Measurements from ENCODE around the gene NRXN2. TPM values are rescaled to one million over a fixed set of nuclear protein-coding genes. Genes with fewer than 3 reads are reported as not detected.

Gene NRXN2
- total RNA-seq, 1 donor from 2014 or later = 2.2 TPM

- Histone ChIP-seq H3K27ac (no peak overlapping the region), H3K27me3 (no peaks in the 10 kb centered on the region), H3K36me3 (no peaks in the 10 kb centered on the region), H3K79me2 (ENCODE audit: low read depth) (no peaks in the 10 kb centered on the region), H3K9ac (no peak overlapping the region), H3K4me1 (peaks cover 10% of the 10 kb centered on the region), H3K9me3 (ENCODE audit: low read depth) (no peaks in the 10 kb centered on the region), H2AFZ (replicated peaks) (no peak overlapping the region), H4K20me1 (ENCODE audit: low read depth) (peaks cover 1% of the 10 kb centered on the region), H3K4me3 (no peak overlapping the region), H3F3A (ENCODE audit: low read depth) (peaks cover 9% of the 10 kb centered on the region), H3K4me2 (no peak overlapping the region)
- peaks cover 23% of the 10 kb centered on the region for H3K4me1 Mint-ChIP-seq
- no peak for DNase-seq (ENCODE audit: low spot score)
- TF ChIP-seq CTCF (IDR thresholded peaks at IDR 0.05) = no peak
- no peak for TF ChIP-seq EZH2 (IDR thresholded peaks at IDR 0.05)
- no peak for TF ChIP-seq EZH2phosphoT487 (IDR thresholded peaks at IDR 0.05)
- no peaks in the 10 kb centered on the region for H3K36me3 Mint-ChIP-seq
- H3K27ac Mint-ChIP-seq = no peak overlapping the region
- peaks cover 15% of the 10 kb centered on the region for H3K27me3 Mint-ChIP-seq (ENCODE audit: insufficient read depth, low read depth)
- no peak overlapping the region for H3K4me3 Mint-ChIP-seq
- H3K9me3 Mint-ChIP-seq = no peaks in the 10 kb centered on the region
Observed at GRCh38 chr11:64754919-64755662, 32.1 kb upstream of the NRXN2 start.

- Histone ChIP-seq H4K20me1 (ENCODE audit: low read depth) (no peaks in the 10 kb centered on the region), H3K4me1 (peaks cover 3% of the 10 kb centered on the region), H3K9ac (no peak overlapping the region), H3F3A (ENCODE audit: low read depth) (peaks cover under 1% of the 10 kb centered on the region), H3K27me3 (no peaks in the 10 kb centered on the region), H3K4me2 (no peak overlapping the region), H2AFZ (replicated peaks) (no peak overlapping the region), H3K4me3 (no peak overlapping the region), H3K36me3 (no peaks in the 10 kb centered on the region), H3K27ac (no peak overlapping the region), H3K79me2 (ENCODE audit: low read depth) (no peaks in the 10 kb centered on the region), H3K9me3 (ENCODE audit: low read depth) (no peaks in the 10 kb centered on the region)
- H3K4me3 Mint-ChIP-seq = no peak overlapping the region
- peaks cover 15% of the 10 kb centered on the region for H3K4me1 Mint-ChIP-seq
- H3K27ac Mint-ChIP-seq = no peak overlapping the region
- no peak for DNase-seq (ENCODE audit: low spot score)
- peaks cover 9% of the 10 kb centered on the region for H3K27me3 Mint-ChIP-seq (ENCODE audit: insufficient read depth, low read depth)
- no peaks in the 10 kb centered on the region for H3K36me3 Mint-ChIP-seq
- no peak for TF ChIP-seq EZH2 (IDR thresholded peaks at IDR 0.05)
- TF ChIP-seq EZH2phosphoT487 (IDR thresholded peaks at IDR 0.05) = no peak
- no peak for TF ChIP-seq CTCF (IDR thresholded peaks at IDR 0.05)
- H3K9me3 Mint-ChIP-seq = no peaks in the 10 kb centered on the region
Observed at GRCh38 chr11:64754124-64754918, 31.3 kb upstream of the NRXN2 start.

GRCh38 chr11:64753380-64754123, 30.6 kb upstream of the NRXN2 start:
- H3K27ac Mint-ChIP-seq = no peak overlapping the region
- DNase-seq (ENCODE audit: low spot score) = no peak

More at GRCh38 chr11:64753380-64754123, 30.6 kb upstream of the NRXN2 start:
- H3F3A ChIP-seq (ENCODE audit: low read depth) = peaks cover under 1% of the 10 kb centered on the region
- H3K4me1 ChIP-seq = no peaks in the 10 kb centered on the region
- H2AFZ ChIP-seq (replicated peaks) = no peak overlapping the region
- no peaks in the 10 kb centered on the region for H3K9me3 ChIP-seq (ENCODE audit: low read depth)
- H3K9ac ChIP-seq = no peak overlapping the region
- no peak overlapping the region for H3K4me2 ChIP-seq
- no peak overlapping the region for H3K4me3 Mint-ChIP-seq
- no peaks in the 10 kb centered on the region for H3K9me3 Mint-ChIP-seq
- H3K27me3 ChIP-seq = no peaks in the 10 kb centered on the region
- H3K36me3 ChIP-seq = no peaks in the 10 kb centered on the region
- H3K36me3 Mint-ChIP-seq = no peaks in the 10 kb centered on the region
- peaks cover 9% of the 10 kb centered on the region for H3K4me1 Mint-ChIP-seq
- no peaks in the 10 kb centered on the region for H4K20me1 ChIP-seq (ENCODE audit: low read depth)
- no peak overlapping the region for H3K27ac ChIP-seq
- no peaks in the 10 kb centered on the region for H3K79me2 ChIP-seq (ENCODE audit: low read depth)
- no peak overlapping the region for H3K4me3 ChIP-seq
- TF ChIP-seq EZH2phosphoT487 (IDR thresholded peaks at IDR 0.05) (no peak), CTCF (IDR thresholded peaks at IDR 0.05) (no peak), EZH2 (IDR thresholded peaks at IDR 0.05) (no peak)
- H3K27me3 Mint-ChIP-seq (ENCODE audit: insufficient read depth, low read depth) = peaks cover 9% of the 10 kb centered on the region
